SK-N-MC (cell line): ENCODE measurements around the gene RNF186.
"Not testable (repeated sequence)": the region's sequence is repeated elsewhere in the genome, so short reads cannot be mapped to it uniquely, and the experiment has no call there.

Experiments
- EZH2 ChIP-seq: fragments of 200-600 bp; sonication (generic); IDR thresholded peaks from one replicate; pipeline ENCODE4 v1.6.1; 2017; ENCODE audit warnings: antibody characterized with exemption
- FOXP2 ChIP-seq: optimal IDR thresholded peaks from 2 replicates; pipeline ENCODE3; 2011; ENCODE audit warnings: mild to moderate bottlenecking, moderate library complexity; ENCODE audit not compliant: insufficient read depth; ENCODE audit errors: extremely low read length, control extremely low read depth
- POLR2AphosphoS5 ChIP-seq: IDR thresholded peaks from 2 replicates; pipeline ENCODE4 v1.6.1; 2012; ENCODE audit warnings: mild to moderate bottlenecking, low read depth, low read length, borderline replicate concordance

DNA sequence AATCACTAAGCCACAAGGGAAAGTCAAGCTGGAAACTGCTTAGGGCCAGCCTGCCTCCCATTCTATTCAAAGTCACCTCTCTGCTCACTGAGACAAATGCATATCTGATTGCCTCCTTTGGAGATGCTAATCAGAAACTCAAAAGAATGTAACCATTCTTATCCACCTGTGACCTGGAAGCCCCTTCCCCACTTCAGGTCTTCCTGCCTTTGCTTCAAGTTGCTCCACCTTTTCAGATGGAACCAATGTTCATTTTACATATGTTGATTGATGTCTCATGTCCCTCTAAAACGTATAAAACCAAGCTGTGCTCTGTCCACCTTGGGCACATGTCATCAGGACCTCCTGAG lies 1.6 kb upstream of the RNF186 start:
- TF ChIP-seq POLR2AphosphoS5, EZH2, FOXP2: not testable (repeated sequence)
